ENCODE results near the gene C2orf69.

Gene C2orf69

GRCh38 chr2:199911052-199911876 is at the start of gene C2orf69:
C2orf69 (plus strand) TSS chr2:199911293; CDS start chr2:199911439, 146 bp downstream.
- H3K27ac ChIP-seq: peak within 1 kb of the TSS; percentile 95
- peak; percentile 99 for DNase-seq (ENCODE audit: low spot score)
- ChIA-PET POLR2A (ENCODE audit: low non-redundant PET) (no interaction called here), CTCF (interaction anchor here (0.6 to 1.0 kb wide), 2 partner anchors 52 to 1597 kb away, joined by 3 read pairs; no protein-coding TSS in a partner anchor)
- no peak for TF ChIP-seq CTCF (conservative IDR thresholded peaks at IDR 0.05; ENCODE audit: low read depth)

GRCh38 chr2:199862788-199863187 is 48.3 kb upstream of the C2orf69 start:
- no peak for DNase-seq (ENCODE audit: low spot score)
- TF ChIP-seq CTCF (conservative IDR thresholded peaks at IDR 0.05; ENCODE audit: low read depth): no peak
- ChIA-PET POLR2A (ENCODE audit: low non-redundant PET) (no interaction called here), CTCF (interaction anchor here (1.3 to 1.5 kb wide), 2 partner anchors 159 to 1554 kb away, joined by 3 to 10 read pairs; no protein-coding TSS in a partner anchor)
- no peak overlapping the region for H3K27ac ChIP-seq

GRCh38 chr2:199865905-199866304 is 45.2 kb upstream of the C2orf69 start:
- no peak for TF ChIP-seq CTCF (conservative IDR thresholded peaks at IDR 0.05; ENCODE audit: low read depth)
- CTCF ChIA-PET: interaction anchor here (0.7 kb wide), 1 partner anchor 161 kb away, joined by 3 read pairs; no protein-coding TSS in a partner anchor
- POLR2A ChIA-PET (ENCODE audit: low non-redundant PET): no interaction called here

GRCh38 chr2:199868431-199869226 is 42.5 kb upstream of the C2orf69 start:
- POLR2A ChIA-PET (ENCODE audit: low non-redundant PET): no interaction called here
- no peak for DNase-seq (ENCODE audit: low spot score)
- CTCF ChIA-PET: interaction anchor here (0.7 kb wide), 1 partner anchor 984 kb away, joined by 3 read pairs; no protein-coding TSS in a partner anchor
- H3K27ac ChIP-seq: no peak overlapping the region
- TF ChIP-seq CTCF (conservative IDR thresholded peaks at IDR 0.05; ENCODE audit: low read depth): no peak

More at GRCh38 chr2:199865905-199866304, 45.2 kb upstream of the C2orf69 start:
- H3K27ac ChIP-seq: no peak overlapping the region
- no peak for DNase-seq (ENCODE audit: low spot score)

- no peak for DNase-seq (ENCODE audit: low spot score)
- ChIA-PET CTCF (interaction anchor here (0.7 kb wide), 1 partner anchor 134 kb away, joined by 3 read pairs; no protein-coding TSS in a partner anchor), POLR2A (ENCODE audit: low non-redundant PET) (no interaction called here)
- no peak for TF ChIP-seq CTCF (conservative IDR thresholded peaks at IDR 0.05; ENCODE audit: low read depth)
- H3K27ac ChIP-seq: no peak overlapping the region
These were observed 41.9 kb upstream of the C2orf69 start for GRCh38 chr2:199869227-199869541.

- no peak for TF ChIP-seq CTCF (conservative IDR thresholded peaks at IDR 0.05; ENCODE audit: low read depth)
- DNase-seq (ENCODE audit: low spot score): no peak
- CTCF ChIA-PET: interaction anchor here (0.7 kb wide), 1 partner anchor 134 kb away, joined by 3 read pairs; no protein-coding TSS in a partner anchor
- no peak overlapping the region for H3K27ac ChIP-seq
- POLR2A ChIA-PET (ENCODE audit: low non-redundant PET): no interaction called here
These were observed 41.4 kb upstream of the C2orf69 start for GRCh38 chr2:199869653-199870052.

Data from RWPE1 (cell line).